HG03066 (cell line): ENCODE measurements around the gene SUMO4.
"Not testable (repeated sequence)": the region's sequence is repeated elsewhere in the genome, so short reads cannot be mapped to it uniquely, and the experiment has no call there.

Experiments used
- ATAC-seq: cut with Tn5 transposase; IDR thresholded peaks from one replicate; pipeline ENCODE4 v1.9.1; 2021; ENCODE audit warnings: low read depth; ENCODE audit not compliant: unreplicated experiment

Gene SUMO4

DNA sequence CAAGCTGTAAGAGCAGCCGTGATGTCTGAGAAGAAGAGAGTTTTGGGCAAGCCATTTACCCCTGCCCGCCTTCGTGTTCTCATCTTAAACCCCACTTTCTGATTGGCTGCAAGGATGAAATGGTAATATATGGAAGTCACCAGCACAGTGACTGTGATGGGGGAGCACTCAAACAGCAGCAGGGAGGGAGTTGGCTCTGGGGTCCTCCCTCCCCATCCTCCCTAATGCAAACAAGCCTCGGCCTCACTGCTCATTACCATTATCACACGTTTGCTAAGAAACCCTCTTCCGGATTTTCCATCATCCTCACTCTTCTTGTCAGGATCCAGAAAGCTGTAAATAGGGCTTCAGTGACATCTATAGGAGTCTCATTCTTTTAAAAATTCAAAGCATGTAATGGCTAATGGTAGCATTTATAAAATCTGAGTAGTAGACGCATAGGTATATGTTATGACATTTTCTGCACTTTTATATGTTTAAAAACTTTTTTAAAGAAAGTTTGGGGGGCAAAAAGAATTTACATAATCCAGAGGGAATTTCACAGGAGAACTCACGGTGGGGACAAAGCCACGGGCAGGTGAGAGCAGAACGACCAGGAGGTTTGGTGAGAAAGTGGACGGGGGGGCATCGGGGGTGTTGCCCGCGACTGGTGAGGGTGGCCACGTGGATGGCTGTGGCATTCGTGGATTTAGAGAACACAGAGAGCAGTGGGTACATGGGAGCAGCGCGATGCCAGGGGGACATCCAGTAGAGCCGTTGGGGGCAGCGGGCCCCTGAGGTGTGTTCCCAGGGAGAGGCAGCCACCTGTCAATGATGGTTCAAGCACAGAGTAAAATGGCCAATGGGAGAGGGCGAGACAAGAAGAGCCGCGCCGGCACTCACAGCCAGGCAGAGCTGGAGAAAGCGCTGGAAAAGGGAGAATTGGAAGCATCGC lies 29.6 kb downstream of the SUMO4 start:
- no peak for ATAC-seq

- ATAC-seq, result no peak
These were observed 32.1 kb downstream of the SUMO4 start for GRCh38 chr6:149431905-149432775.

DNA sequence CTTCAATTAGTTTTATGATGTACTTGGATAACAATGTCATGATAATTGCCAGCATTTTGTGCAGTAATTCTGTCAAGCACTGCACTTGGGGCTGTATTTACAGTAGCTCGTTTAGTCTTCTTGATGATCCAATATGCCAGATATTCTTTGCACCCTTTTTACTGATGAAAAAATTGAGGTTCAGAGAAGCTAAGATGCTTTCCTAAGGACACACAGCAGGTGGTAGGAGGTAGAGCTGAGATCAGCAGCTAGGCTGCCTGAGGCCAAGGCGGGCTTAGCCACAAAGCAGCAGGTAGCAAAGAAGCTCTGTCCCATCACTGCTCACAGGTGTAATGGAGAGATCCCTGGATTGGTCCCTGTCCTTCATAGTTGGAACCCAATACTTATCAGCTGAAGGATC lies 33.3 kb downstream of the SUMO4 start:
- ATAC-seq, result no peak

- no peak for ATAC-seq
These were observed 33.8 kb downstream of the SUMO4 start for GRCh38 chr6:149433881-149434280.

DNA sequence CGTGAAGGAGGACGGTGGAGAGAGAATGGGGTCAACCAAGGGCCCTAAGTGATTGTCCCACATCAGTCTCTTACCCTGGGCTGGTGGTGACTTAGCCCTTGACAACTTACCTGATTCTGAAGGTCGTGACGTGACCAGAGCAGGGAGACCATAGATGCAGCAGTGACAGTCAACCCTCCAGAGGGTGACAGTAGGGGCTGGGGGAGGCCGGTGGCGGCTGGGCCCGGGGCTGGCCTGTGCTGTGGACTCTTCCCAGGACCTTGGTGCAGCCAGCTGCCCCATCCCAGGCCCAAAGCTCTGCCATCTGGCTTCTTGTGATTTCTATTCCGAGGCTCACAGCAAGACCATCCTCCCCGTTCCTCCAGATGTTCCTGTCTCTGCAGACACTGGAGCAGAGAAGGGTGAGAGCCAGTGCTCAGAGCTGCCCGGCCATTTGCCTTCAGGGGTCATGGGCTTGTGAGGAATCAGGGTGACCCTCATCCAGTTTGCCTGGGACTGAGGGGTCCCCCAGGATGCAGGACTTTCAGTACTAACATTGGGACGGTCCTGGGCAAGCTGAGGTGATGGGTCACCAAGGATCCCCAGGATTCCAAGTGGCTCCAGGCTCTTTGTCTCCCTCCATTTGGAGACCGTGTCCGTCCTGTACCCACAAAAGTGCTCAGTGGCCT lies 36.0 kb downstream of the SUMO4 start:
- no peak for ATAC-seq

GRCh38 chr6:149436647-149437046 lies 36.6 kb downstream of the SUMO4 start:
- ATAC-seq, result no peak

DNA sequence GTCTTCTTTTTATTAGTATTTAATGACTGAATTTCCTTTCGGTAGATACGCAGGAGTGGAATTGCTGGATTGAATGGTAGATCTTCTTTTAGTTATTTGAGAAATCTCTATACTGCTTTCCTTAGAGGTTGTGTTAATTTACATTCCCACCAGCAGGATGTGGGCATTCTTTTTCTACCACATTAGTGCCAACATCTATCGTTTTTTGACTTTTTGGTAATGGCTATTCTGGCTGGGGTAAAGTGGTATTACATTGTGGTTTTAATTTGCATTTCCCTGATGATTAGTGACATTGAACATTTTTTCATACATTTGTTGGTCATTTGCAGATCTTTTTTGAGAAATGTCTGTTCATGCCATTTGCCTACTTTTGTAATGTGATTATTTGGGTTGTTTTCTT lies 37.1 kb downstream of the SUMO4 start:
- ATAC-seq, result no peak

GRCh38 chr6:149438855-149439254 lies 38.8 kb downstream of the SUMO4 start:
- no peak for ATAC-seq

DNA sequence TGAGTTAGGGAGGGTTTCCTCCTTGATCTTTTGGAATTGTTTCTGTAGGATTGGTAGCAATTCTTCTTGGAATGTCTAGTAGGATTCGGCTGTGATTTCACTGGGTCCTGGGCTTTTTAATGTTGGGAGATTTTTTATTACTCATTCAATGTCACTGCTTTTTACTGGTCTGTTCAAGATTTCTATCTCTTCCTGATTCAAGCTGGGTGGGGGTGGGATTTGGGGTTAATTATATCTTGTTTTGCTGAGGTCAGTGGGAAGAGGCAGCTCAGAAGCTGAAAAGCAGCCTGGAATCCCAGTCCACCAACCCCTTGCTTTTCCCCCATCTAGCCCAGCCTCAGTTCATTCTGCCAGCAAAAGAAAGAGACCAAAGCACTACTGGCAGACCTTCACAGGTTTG lies 39.6 kb downstream of the SUMO4 start:
- ATAC-seq, result no peak

DNA sequence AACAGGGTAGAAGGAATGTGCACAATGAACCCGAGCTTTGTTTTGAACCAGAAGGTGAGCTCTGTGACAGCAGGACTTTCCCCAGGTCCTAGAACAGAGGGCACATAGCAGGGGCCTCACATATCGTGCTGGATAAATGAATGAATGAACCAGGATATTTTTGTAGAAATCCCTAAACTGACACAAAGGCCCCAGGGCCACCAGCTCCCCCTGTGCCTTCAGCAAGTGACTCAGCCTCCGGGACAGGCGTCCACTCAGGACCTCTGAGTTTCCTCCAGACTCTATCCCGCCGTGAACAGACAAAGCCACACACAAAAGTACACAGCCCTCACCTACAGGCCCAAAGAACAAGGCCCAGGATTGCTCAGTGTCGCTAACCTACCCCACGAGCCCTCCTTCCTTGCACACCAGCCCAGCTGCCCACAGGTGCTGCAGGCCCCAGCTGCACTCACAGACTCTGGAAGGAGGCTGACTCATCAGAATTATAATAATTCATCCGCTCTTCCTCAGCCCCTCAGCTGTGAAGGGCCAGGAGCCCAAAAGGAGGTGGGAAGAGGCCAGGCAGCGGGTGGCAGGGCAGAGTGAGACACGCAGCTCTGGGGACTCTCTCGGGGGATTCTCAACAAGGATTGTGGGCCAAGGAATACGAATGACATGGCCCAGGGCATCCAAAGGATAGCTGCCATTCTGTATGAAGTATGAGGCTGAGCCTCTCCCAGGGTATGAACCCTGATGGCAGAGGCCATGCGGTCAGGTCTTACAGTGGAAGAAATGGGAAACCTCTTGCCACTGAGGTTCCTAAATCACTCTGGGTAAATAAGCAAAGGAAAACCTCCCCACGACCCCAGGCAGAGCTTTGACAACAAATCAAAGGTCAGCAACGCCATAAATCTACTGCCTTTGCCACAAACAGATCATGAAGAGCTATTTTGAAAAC lies 40.9 kb downstream of the SUMO4 start:
- ATAC-seq, result no peak

DNA sequence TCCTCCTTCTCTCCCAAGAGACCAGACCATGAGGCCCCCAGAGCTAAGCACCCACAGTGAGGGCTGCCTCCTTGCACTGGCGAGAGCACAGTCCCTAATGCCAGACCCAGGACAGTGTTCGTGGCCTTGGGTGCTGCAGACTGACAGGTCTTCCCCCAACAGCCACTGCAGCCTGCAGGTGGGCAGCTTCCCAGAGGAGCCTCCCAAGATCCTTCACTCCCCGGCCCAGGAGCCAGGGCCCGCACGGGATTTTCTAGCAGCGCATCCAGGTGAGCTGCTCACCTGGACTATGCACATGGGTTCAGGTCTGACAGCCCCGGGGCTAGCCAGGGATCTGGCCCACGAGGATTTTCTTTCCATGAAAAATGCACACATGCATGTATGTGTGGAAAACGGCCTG lies 41.7 kb downstream of the SUMO4 start:
- no peak for ATAC-seq

DNA sequence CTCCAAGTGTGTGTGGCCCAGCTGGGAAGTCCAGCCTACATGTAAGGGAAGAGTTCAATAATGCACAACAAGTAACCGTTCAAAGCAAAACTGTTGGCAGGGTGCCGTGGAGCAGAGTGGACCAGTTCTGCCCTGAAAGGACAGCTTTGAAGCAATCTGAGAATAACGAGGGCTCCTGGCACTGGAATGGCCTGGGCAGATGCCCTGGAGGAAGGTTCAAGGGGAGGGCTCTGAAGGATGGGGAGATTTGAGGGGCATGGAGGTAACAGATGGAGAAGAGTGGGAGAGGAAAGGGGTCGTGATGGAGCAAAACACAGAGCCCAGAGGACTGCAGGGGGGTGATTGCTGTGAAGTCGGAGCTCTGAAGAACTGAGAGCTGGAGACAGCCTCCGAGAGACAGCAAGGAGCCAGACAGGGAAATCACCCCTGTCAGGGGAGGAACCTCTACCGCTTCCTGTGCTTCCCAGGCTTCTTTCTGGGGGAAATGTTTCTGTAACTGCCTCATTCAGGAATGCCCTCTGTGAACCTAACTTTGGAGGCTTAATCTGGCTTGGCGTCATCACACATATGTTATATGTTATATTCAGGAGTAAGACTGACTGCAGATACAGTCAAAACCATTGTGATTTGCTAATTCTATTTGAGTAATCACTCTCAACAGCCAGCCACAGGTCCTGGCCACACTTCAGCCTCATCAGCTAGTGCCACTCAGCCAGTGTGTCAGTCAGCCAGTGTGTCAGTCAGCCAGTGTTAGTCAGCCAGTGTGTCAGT lies 43.5 kb downstream of the SUMO4 start:
- no peak for ATAC-seq

DNA sequence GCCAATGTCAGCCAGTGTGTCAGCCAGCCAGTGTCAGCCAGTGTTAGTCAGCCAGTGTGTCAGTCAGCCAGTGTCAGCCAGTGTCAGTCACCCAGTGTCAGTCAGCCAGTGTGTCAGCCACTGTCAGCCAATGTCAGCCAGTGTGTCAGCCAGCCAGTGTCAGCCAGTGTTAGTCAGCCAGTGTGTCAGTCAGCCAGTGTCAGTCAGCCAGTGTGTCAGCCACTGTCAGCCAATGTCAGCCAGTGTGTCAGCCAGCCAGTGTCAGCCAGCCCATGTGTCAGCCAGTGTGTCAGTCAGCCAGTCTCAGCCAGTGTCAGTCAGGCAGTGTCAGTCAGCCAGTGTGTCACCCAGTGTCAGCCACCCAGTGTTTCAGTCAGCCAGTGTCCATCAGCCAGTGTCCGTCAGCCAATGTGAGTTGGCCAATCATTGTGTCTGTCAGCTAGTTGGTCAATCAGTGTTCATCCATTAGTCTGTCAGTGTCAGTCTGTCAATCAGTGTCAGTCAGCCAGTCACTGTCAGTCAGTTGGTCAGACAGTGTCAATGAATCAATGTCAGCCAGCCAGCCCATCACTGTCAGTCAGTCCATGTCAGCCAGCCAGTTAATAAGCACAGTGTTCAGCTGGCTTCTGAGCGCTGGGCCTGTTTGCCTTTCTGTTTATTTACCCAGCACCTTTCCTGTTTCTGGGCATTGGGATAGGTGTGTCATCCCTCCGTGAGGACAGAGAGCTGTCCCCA lies 44.5 kb downstream of the SUMO4 start:
- not testable (repeated sequence) for ATAC-seq

- ATAC-seq, result no peak
These were observed 45.0 kb downstream of the SUMO4 start for GRCh38 chr6:149445095-149445466.

- no peak for ATAC-seq
These were observed 45.5 kb downstream of the SUMO4 start for GRCh38 chr6:149445573-149445972.

DNA sequence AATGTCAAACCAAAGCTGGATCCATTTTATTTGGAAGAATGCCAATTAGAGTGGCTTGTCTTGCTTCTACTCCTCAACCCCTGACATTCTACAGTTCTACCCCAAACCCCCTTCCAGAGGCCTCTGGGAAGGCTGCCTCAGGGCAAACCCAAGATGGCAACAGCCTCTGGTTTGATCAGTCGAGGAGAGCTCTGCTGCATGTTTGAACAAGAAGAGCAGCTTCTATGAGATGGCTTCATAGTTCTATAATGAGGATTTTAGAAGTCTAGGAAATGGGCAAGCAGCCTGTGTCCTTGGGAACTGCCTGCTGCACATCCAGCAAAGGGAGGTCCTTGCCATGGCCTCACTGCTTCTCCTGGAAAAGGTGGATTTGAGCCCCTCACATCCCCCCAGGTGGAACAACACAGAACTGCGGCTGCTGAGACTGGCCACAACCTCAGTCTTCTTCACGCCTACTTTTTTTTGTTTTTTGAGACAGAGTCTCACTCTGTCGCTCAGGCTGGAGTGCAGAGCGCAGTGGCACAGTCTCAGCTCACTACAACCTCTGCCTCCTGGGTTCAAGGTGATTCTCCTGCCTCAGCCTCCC lies 46.8 kb downstream of the SUMO4 start:
- no peak for ATAC-seq

GRCh38 chr6:149448821-149449453 lies 48.9 kb downstream of the SUMO4 start:
- no peak for ATAC-seq
